AG08396 (cell line): ENCODE measurements around the gene CCDC33.

ENCODE experiments used
- DNase-seq: peaks from one replicate; pipeline ENCODE4 v3.0.0; 2012; ENCODE audit warnings: low spot score, mixed read lengths

The CCDC33 gene

GRCh38 chr15:74362482-74362881, 126.4 kb downstream of the CCDC33 start:
- no peak for DNase-seq

GRCh38 chr15:74364936-74365597, 128.9 kb downstream of the CCDC33 start:
- DNase-seq: no peak

GRCh38 chr15:74365598-74366445, 129.7 kb downstream of the CCDC33 start:
- peak; percentile 72 for DNase-seq

- no peak for DNase-seq
Observed at GRCh38 chr15:74367296-74367854, 131.2 kb downstream of the CCDC33 start, which contains the start of gene CYP11A1. Gene CYP11A1, minus strand, starts transcription at chr15:74367646. Its CDS starts 61 bp downstream, at chr15:74367585.

- no peak for DNase-seq
Observed at GRCh38 chr15:74368121-74368520, 132.0 kb downstream of the CCDC33 start.

- DNase-seq: no peak
Observed at GRCh38 chr15:74369084-74369745, 133.1 kb downstream of the CCDC33 start.

GRCh38 chr15:74369756-74370155, 133.6 kb downstream of the CCDC33 start:
- no peak for DNase-seq

GRCh38 chr15:74370471-74370870, 134.3 kb downstream of the CCDC33 start:
- no peak for DNase-seq

GRCh38 chr15:74373056-74373650, 137.0 kb downstream of the CCDC33 start:
- DNase-seq: no peak

GRCh38 chr15:74373731-74374647, 137.9 kb downstream of the CCDC33 start:
- peak; percentile 98 for DNase-seq

GRCh38 chr15:74374648-74375302, 138.6 kb downstream of the CCDC33 start:
- no peak for DNase-seq

GRCh38 chr15:74375303-74375693, 139.2 kb downstream of the CCDC33 start:
- peak; percentile 86 for DNase-seq

GRCh38 chr15:74376226-74376625, 140.1 kb downstream of the CCDC33 start:
- no peak for DNase-seq

- DNase-seq: no peak
Observed at GRCh38 chr15:74376825-74377581, 140.9 kb downstream of the CCDC33 start.

- DNase-seq: no peak
Observed at GRCh38 chr15:74377831-74378766, 142.0 kb downstream of the CCDC33 start.

GRCh38 chr15:74378848-74379247, 142.7 kb downstream of the CCDC33 start:
- no peak for DNase-seq

- no peak for DNase-seq
Observed at GRCh38 chr15:74380361-74381189, 144.4 kb downstream of the CCDC33 start.

- DNase-seq: no peak
Observed at GRCh38 chr15:74381190-74381453, 145.0 kb downstream of the CCDC33 start.
